Measurements from ENCODE around the gene PALM.
"Not testable (repeated sequence)": the region's sequence is repeated elsewhere in the genome, so short reads cannot be mapped to it uniquely, and the experiment has no call there.

PALM gene

DNA sequence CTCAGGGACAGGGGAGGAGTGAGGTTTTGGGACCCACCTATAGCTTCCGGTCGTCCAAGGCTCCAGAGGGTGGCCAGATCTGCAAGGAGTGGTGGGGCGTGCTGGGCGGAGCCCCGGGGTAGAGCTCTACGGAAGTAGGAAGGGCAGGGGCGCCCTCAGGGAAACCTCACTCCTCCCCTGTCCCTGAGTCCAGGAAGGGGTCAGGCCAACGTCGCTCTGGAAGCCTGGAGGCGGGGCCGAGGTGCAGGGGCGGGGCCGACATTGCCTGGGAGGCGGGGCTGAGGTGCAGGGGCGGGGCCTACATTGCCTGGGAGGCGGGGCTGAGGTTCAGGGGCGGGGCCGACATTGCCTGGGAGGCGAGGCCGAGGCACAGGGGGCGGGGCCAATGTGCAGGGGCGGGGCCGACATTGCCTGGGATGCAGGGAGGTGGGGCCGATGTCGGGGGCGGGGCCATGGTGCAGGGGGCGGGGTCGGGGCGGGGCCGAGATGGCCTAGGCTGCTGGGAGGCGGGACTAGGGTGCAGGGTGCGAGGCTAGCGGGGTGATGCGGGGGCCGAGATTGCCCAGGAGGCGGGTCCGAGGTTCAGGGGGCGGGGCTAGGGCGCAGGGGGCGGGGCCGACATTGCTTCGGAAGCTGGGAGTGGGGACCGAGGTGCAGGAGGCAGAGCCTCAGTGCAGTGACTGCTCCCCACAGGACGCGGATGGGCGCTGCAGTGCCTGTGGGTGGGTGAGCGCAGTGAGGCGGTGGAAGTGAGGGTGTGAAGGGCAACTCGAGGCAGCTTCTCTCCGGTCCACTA lies 4.9 kb upstream of the PALM start:
- in situ Hi-C loops (cut with HindIII; ENCODE audit: low sequenced_read_pairs), result no loop called here

DNA sequence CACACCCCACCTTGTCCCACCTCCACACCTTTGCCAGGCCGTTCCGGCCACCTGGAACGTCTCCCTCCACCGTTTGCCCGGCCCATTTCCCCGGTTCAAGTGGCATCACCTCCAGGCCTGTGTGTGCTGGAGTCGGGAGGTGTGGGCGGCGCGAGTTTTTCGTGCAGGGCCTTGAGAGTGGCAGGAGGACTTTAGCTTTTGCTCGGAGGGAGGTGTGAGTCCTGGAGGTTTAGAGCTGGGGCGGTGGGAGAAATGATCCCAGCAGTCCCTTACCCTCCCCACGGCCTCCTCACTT lies 4.3 kb upstream of the PALM start:
- in situ Hi-C loops (cut with HindIII; ENCODE audit: low sequenced_read_pairs), result no loop called here

GRCh38 chr19:709196-709964 lies 645 bp downstream of the PALM start:
- in situ Hi-C loops (cut with HindIII; ENCODE audit: low sequenced_read_pairs), result no loop called here

DNA sequence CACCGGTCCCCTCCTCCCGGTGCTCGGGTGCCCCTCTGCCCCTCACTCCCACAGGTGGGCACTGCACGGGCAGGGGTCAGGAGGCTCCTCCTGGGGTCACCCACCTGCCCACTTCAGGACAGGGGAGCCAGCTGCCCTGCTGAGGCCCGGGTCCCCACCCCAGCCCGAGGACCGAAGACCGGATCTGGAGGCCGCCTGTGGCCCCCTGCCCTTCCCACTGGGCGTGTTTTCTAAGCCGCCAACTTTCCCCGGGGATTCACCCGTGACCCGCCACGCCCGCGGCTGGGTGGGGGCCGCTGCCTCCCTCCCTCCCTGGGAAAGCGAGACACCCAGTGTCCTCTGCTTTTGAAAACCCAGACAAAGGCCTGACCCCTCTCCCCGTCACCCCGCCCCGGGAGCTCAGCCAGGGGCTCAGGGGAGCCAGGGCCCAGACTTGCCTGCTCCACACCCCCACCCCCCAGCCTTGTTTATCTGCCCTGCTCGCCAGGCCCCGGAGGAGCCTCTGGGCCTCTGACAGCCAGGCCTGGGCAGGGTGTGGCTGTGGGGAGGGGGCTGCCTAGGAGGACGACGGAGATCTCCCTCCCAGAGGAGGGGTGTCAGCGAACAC lies 1.3 kb downstream of the PALM start:
- in situ Hi-C loops (cut with HindIII; ENCODE audit: low sequenced_read_pairs), result no loop called here

DNA sequence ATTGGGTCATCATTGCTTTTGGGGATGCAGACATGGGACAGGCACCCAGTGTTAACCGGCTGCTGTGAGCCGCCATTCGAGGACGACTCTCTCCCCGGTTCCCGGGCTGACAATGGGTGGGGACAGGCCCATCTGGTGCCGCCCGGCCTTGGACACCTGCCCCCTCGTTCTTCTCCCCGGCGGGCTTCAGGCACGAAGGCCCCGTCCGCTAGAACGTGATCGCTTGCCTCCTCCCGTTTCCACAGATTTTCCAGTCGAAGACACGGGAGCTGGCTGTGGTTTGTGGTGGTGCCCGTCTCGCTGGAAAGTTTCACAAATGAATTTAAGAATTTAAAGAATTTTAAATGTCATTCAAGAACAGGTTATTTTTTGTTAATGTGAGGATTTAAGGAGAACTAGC lies 2.0 kb downstream of the PALM start:
- in situ Hi-C loops (cut with HindIII; ENCODE audit: low sequenced_read_pairs), result no loop called here

DNA sequence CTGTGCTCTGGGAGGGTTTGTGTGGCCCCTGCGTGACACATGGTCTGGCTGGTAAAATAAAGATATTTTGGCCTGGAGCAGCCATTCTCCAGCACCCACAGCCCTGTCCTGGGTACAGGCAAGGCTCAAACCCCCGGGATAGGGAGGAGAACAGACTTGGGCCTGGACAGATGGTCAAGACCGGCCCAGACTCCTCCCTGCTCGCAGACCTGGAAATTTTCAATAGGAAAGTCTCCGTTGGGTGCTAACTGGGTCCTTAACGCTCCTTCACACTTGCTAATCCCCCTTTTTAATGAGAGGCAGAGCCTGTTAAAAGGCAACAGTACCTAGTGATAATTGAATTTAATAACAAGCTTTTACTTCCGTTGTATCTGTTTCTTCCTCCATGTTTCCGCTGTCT lies 2.5 kb downstream of the PALM start:
- in situ Hi-C loops (cut with HindIII; ENCODE audit: low sequenced_read_pairs), result no loop called here

DNA sequence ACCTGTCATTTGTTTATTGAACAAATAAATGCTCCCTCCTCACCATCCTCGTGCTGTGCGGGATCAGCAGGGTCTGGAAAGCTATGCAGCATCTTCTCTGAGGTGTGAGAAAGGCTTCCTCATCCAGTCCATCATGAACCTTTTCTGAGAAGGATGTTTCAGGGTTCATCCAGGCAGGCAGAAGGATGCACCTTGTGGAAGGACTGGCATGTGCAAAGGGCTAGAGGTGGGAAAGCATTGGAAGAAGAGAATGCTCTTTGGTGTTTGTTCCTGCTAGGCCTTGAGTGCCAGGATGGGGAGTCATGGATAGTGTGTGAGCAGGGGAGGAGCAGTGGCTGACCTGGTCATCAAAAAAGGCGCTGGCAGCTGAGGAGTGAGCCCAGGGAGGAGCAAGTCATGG lies 6.6 kb downstream of the PALM start:
- in situ Hi-C loops (cut with HindIII; ENCODE audit: low sequenced_read_pairs), result no loop called here

GRCh38 chr19:718251-718951 lies 9.7 kb downstream of the PALM start:
- in situ Hi-C loops (cut with HindIII; ENCODE audit: low sequenced_read_pairs), result no loop called here

- in situ Hi-C loops (cut with HindIII; ENCODE audit: low sequenced_read_pairs), result no loop called here
Observed at GRCh38 chr19:718991-719512, 10.3 kb downstream of the PALM start.

GRCh38 chr19:719636-720344 lies 11.1 kb downstream of the PALM start:
- in situ Hi-C loops (cut with HindIII; ENCODE audit: low sequenced_read_pairs), result no loop called here

DNA sequence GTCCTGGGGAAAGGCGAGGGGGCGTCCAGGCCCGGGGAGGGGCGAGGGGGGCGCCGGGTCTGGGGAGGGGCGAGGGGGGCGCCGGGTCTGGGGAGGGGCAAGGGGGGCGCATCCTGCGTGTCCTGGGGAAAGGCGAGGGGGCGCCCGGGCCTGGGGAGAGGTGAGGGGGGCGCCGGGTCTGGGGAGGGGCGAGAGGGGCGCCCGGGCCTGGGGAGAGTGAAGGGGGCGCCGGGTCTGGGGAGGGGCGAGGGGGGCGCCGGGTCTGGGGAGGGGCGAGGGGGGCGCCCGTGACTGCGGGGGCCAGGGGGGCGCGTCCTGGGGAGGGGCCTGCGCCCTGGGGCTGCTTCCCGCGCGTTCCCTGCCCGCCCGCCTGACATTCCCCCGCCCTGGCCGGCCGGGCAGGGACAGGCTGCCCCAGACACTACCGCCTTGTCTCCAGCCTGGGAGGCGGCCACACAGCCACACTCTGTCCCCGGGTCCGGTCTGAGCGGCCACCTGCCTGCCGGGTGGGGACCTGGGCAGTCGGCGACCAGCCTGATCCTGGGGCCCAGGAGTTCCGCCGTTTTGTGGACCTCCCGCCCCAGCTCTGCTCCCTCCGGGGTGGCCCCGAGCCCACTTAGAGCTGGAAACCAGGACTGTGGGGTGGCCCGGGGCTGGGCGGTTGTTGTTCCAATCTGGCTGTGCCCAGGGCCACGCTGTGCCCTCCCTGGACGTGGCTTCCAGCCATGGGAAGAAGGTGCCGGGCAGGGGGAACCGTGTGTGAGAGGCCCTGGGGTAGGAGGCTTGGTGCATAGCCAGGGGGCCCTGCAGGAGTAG lies 11.8 kb downstream of the PALM start:
- in situ Hi-C loops (cut with HindIII; ENCODE audit: low sequenced_read_pairs), result no loop called here

DNA sequence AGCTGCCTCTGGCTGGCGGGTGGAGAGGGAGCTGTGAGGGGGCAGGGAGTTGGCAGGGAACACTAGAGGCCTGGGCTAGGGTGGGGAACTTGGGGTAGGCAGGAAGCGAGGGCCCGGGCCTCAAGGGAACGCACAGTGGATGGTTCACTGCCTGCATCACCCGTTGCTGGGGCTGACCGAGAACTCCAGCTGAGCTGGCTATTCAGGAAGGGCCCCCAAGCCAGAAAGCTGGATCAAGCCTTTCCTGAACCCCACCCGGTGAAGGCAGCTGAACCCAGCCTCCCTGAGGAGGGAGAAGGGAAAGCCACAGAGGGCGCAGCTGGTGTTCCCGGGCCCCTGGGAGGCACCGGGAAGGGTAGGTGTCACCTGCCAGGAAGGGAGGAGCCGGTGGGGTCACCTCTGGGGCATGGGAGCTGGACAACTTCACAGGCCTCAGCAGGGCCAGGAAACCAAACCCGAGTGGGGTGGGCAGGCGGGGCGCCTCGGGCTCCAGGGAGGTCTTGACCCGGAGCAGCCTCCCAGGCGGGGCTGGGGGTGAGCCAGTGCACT lies 13.9 kb downstream of the PALM start:
- in situ Hi-C loops (cut with HindIII; ENCODE audit: low sequenced_read_pairs), result no loop called here

DNA sequence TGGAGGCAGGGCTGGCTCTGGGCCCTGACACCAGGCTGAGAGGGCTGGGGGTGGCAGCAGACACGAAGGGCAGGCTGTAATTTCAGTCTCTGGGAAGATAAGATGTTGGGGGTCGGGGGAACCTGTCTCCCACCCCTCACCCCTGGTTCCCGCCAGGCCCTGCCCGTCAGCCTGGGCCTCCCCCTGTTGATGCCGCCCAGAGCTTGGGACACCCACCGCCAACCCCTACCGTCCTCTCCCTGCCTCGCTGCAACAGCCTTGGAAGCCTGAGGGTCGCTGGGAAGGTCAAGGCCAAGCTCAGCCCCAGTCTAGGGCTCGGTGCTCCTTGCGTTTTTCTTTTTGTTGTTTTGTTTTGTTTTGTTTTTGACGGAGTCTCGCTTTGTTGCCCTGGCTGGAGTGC lies 14.5 kb downstream of the PALM start:
- in situ Hi-C loops (cut with HindIII; ENCODE audit: low sequenced_read_pairs), result no loop called here

DNA sequence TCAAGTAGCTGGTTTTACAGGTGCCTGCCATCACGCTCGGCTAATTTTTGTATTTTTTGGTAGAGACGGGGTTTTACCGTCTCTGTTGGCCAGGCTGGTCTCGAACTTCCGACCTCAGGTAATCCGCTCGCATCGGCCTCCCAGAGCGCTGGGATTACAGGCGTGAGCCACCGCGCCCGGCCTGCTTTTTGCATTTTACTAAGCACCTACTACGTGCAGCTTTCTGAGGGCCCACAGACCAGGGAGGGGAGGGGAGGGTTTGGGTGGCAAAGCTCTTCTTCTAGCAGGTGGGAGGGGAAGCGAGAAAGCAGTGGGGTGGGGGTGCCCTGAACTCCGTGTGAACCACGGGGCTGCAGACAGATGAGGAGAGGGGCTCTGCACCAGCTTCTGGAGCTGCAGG lies 15.0 kb downstream of the PALM start:
- in situ Hi-C loops (cut with HindIII; ENCODE audit: low sequenced_read_pairs), result no loop called here

GRCh38 chr19:725461-726089 lies 16.8 kb downstream of the PALM start:
- in situ Hi-C loops (cut with HindIII; ENCODE audit: low sequenced_read_pairs), result no loop called here

DNA sequence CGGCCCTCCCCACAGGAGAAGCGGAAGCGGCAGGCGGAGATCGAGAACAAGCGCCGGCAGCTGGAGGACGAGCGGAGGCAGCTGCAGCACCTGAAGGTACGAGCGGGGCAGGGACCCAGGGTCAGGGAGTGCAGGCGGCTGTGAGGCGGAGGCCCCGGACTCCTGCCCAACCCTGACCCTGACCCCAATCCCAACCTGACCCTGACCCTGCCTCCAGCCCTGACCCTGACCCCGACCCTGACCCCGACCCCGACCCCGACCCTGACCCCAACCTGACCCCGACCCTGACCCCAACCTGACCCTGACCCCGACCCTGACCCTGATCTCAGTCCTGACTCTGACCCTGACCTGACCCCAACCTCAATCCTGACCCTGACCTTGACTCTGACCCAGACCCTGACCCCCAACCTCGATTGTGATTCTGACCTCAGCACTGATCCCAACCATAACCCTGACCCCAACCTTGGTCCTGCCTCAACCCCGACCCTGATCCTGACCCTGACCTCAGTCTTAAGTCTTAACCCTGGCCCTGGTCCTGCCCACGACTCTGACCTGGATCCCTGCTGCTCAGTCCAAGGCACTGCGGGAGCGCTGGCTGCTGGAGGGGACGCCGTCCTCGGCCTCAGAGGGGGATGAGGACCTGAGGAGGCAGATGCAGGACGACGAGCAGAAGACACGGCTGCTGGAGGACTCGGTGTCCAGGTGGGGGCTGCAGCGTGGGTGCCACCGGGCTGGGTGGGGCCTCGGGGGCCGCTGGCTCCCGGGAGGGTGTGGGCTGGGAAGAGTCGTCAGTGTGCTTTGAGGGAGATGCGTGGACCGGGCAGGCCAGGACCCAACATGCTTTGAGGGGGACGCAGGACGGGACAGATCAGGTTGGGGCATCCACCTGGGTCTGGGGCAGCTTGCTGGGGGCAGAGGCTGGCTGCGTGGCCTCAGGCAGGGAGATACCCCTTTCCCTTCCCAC lies 18.5 kb downstream of the PALM start:
- in situ Hi-C loops (cut with HindIII; ENCODE audit: low sequenced_read_pairs), result no loop called here

DNA sequence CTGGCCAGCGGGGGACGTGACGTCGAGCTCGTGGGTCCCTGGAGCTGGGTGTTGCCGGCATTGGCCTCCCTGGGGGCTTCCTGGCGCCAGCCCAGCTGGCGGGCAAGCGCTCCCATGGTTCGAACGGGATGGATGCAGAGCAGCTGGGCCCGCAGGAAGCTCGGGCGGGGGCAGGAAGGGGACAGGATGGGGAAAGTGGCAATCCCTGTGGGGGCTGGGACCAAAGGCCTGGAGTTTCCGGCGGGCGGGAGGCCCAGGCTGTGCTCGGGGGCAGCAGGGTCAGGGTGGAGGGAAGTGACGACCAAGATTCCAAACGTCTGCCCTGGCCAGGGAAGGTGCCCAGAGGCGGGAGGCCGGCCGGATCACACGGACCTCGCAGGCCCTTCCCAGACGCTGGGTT lies 19.3 kb downstream of the PALM start:
- in situ Hi-C loops (cut with HindIII; ENCODE audit: low sequenced_read_pairs), result no loop called here

DNA sequence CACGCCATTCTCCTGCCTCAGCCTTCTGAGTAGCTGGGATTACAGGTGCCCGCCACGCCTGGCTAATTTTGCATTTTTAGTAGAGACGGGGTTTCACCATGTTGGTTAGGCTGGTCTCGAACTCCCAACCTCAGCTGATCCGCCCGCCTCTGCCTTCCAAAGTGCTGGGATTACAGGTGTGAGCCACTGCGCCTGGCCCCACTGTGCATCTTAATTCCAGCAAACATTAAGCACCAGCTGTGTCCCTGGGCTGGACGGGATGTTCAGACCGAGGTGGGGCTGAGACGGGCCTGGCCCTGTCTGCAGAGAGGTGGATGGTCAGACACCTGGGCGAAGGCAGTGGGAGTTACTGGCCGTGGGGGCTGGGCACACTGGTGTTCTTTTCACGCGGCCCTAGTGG lies 20.8 kb downstream of the PALM start:
- in situ Hi-C loops (cut with HindIII; ENCODE audit: low sequenced_read_pairs), result not testable (repeated sequence)
